Activated naive CD8-positive, alpha-beta T cell treated with anti-CD3 and anti-CD28 coated beads, Interleukin-2, amount 50 U/mL, for 24 hours (primary cell): Measurements from ENCODE around the gene NME7.

Source experiments
- ATAC-seq: fragments of 150-1000 bp; cut with Tn5 transposase; one replicate; pipeline ENCODE4 v1.10.0; 2021
- DNase-seq: peaks from one replicate; pipeline ENCODE4 v3.0.0; 2021
- H3K27ac Mint-ChIP-seq: one replicate; pipeline ENCODE4 v1.8.0; 2021; ENCODE audit warnings: mild to moderate bottlenecking, mixed read lengths
- H3K27me3 Mint-ChIP-seq: one replicate; pipeline ENCODE4 v1.8.0; 2021; ENCODE audit warnings: mixed read lengths
- H3K36me3 Mint-ChIP-seq: one replicate; pipeline ENCODE4 v1.8.0; 2021; ENCODE audit warnings: low read depth, mixed read lengths
- H3K4me1 Mint-ChIP-seq: one replicate; pipeline ENCODE4 v1.8.0; 2021; ENCODE audit warnings: mixed read lengths
- H3K4me3 Mint-ChIP-seq: one replicate; pipeline ENCODE4 v1.8.0; 2021; ENCODE audit warnings: mild to moderate bottlenecking, moderate library complexity, mixed read lengths
- H3K9me3 Mint-ChIP-seq: one replicate; pipeline ENCODE4 v1.8.0; 2021; ENCODE audit warnings: mixed read lengths

NME7 gene

DNA sequence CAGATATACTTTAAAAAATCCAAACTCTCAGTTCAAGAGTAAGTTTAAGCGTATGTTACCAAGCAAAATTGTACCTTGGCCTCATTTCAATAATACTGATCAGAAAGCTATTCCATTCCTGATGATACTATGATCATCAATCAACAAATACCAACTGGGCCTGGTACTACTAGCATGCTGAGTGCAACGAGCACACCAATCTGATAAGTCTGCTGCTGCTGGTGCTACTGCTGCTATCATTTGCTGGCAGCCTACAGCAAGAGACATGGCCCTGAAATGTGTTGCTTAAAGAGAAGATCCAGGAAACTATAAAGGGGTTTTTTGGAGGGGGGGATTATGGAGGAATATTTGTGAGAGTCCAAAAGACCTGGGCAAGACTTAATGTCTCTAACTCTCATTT lies 39.7 kb downstream of the NME7 start:
- no peak for DNase-seq
- H3K9me3 Mint-ChIP-seq = peaks cover 26% of the 10 kb centered on the region
- peaks cover 28% of the 10 kb centered on the region for H3K4me1 Mint-ChIP-seq
- no peak overlapping the region for H3K4me3 Mint-ChIP-seq
- ATAC-seq = no peak
- H3K27me3 Mint-ChIP-seq = no peaks in the 10 kb centered on the region
- H3K36me3 Mint-ChIP-seq = peaks cover 27% of the 10 kb centered on the region
- no peak overlapping the region for H3K27ac Mint-ChIP-seq

GRCh38 chr1:169326956-169327268 lies 40.7 kb downstream of the NME7 start:
- H3K4me1 Mint-ChIP-seq = peaks cover 28% of the 10 kb centered on the region
- H3K9me3 Mint-ChIP-seq = peaks cover 26% of the 10 kb centered on the region
- no peaks in the 10 kb centered on the region for H3K27me3 Mint-ChIP-seq
- ATAC-seq = peak; percentile 100
- peak overlapping the region; percentile 27 for H3K4me3 Mint-ChIP-seq
- DNase-seq = no peak
- H3K27ac Mint-ChIP-seq = peak overlapping the region; percentile 44
- H3K36me3 Mint-ChIP-seq = peaks cover 27% of the 10 kb centered on the region

- H3K4me1 Mint-ChIP-seq = peaks cover 28% of the 10 kb centered on the region
- DNase-seq (no peak), ATAC-seq (peak; percentile 55)
- peaks cover 27% of the 10 kb centered on the region for H3K36me3 Mint-ChIP-seq
- peak overlapping the region; percentile 27 for H3K4me3 Mint-ChIP-seq
- peak overlapping the region; percentile 44 for H3K27ac Mint-ChIP-seq
- H3K27me3 Mint-ChIP-seq = no peaks in the 10 kb centered on the region
- peaks cover 26% of the 10 kb centered on the region for H3K9me3 Mint-ChIP-seq
Observed at GRCh38 chr1:169326261-169326955, 41.2 kb downstream of the NME7 start.

DNA sequence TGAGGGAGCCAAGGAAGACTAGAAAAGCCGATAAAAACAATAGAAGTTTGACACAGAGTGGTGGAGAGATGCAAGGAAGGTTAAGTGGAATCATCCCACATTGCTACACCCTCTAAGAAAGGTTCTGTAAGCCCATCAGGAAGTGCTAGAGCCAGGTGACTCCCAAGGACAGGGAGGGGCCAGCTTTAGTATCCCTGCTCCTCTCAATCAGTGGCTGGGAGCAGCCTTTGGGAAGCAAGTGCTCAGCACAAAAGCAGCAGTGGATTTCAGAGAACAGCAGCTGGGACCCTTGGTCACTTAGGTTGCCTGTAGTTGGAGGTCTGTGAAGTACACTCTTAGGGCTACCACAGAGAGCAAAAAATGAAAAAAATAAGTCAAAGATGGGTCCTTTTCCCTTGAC lies 42.5 kb downstream of the NME7 start:
- ATAC-seq (no peak), DNase-seq (no peak)
- Mint-ChIP-seq H3K9me3 (peaks cover 15% of the 10 kb centered on the region), H3K4me1 (peaks cover 28% of the 10 kb centered on the region), H3K4me3 (no peak overlapping the region), H3K36me3 (peaks cover 18% of the 10 kb centered on the region), H3K27me3 (no peaks in the 10 kb centered on the region), H3K27ac (no peak overlapping the region)

GRCh38 chr1:169322138-169322537 lies 45.5 kb downstream of the NME7 start:
- peaks cover 12% of the 10 kb centered on the region for H3K4me1 Mint-ChIP-seq
- H3K27ac Mint-ChIP-seq = no peak overlapping the region
- ATAC-seq (no peak), DNase-seq (no peak)
- H3K36me3 Mint-ChIP-seq = peaks cover 5% of the 10 kb centered on the region
- no peak overlapping the region for H3K4me3 Mint-ChIP-seq
- no peaks in the 10 kb centered on the region for H3K27me3 Mint-ChIP-seq
- no peaks in the 10 kb centered on the region for H3K9me3 Mint-ChIP-seq

DNA sequence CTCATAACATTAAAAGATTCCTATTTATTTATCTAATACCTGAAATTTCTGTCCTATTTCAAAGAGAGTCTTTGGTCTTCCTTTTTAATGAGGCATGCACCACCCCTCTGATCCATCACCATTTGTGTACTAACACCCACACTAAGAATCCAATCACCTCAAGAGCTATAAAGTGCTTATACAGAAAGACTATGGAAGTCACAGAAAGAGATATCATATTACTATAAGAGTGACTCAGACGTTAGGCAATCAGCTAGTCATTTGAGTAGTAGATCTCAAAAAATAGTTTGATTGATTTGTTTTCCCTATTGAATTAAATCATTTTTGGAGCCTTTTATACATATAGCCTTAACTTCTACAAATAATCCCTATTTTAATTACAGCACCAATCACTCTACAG lies 46.1 kb downstream of the NME7 start:
- peaks cover 6% of the 10 kb centered on the region for H3K4me1 Mint-ChIP-seq
- no peaks in the 10 kb centered on the region for H3K9me3 Mint-ChIP-seq
- no peaks in the 10 kb centered on the region for H3K27me3 Mint-ChIP-seq
- ATAC-seq = no peak
- peaks cover 5% of the 10 kb centered on the region for H3K36me3 Mint-ChIP-seq
- H3K4me3 Mint-ChIP-seq = no peak overlapping the region
- no peak for DNase-seq
- H3K27ac Mint-ChIP-seq = no peak overlapping the region

- H3K36me3 Mint-ChIP-seq = peaks cover 5% of the 10 kb centered on the region
- H3K27ac Mint-ChIP-seq = no peak overlapping the region
- no peaks in the 10 kb centered on the region for H3K9me3 Mint-ChIP-seq
- H3K27me3 Mint-ChIP-seq = no peaks in the 10 kb centered on the region
- no peaks in the 10 kb centered on the region for H3K4me1 Mint-ChIP-seq
- no peak overlapping the region for H3K4me3 Mint-ChIP-seq
- DNase-seq = no peak
- ATAC-seq = no peak
Observed at GRCh38 chr1:169318536-169319244, 48.9 kb downstream of the NME7 start.

GRCh38 chr1:169316556-169316955 lies 51.0 kb downstream of the NME7 start:
- peaks cover 2% of the 10 kb centered on the region for H3K36me3 Mint-ChIP-seq
- no peaks in the 10 kb centered on the region for H3K27me3 Mint-ChIP-seq
- H3K4me3 Mint-ChIP-seq = no peak overlapping the region
- peaks cover 10% of the 10 kb centered on the region for H3K4me1 Mint-ChIP-seq
- no peak overlapping the region for H3K27ac Mint-ChIP-seq
- no peaks in the 10 kb centered on the region for H3K9me3 Mint-ChIP-seq
- ATAC-seq = no peak
- DNase-seq = no peak

DNA sequence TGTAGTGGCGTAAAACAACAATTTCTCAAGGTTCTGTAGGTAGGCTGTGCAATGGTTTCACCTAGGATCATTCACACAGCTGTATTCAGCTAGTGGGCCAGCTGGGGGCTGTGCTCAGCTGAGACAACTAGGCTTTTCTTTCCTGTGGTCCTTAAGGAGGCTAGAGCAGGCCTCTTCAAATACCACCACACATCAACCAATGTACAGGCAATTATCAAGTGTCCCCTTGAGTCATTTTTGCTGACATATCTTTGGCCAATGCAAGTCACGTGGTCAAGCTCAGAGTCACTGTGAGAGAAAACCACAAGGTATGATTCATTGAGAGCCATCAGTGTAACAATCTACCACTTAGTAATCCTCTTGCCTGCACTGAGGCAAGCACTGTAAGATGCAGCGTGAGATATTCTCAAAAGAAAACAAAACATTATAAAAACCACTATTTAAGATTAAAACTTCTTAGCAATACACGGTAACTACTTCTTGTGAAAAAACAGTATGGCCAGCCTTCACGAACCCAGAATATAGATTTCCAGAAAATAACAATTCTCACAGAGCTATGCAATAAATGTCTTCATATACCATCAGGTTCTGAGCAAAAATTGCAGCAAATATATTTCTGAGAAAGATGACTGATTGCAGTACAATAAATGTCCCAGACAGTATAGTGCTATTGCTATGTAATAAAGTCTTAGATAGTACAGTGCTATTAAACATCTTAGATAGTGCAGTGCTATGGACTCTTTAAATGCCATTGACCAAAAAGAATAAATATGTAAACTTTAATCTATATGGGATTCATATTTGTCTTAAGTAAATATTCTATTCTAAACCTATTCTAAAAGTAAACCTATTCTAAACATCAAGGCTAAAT lies 55.3 kb downstream of the NME7 start:
- peaks cover 17% of the 10 kb centered on the region for H3K4me1 Mint-ChIP-seq
- ATAC-seq (peak; percentile 97), DNase-seq (peak; percentile 35)
- peaks cover 6% of the 10 kb centered on the region for H3K36me3 Mint-ChIP-seq
- peak overlapping the region; percentile 10 for H3K27ac Mint-ChIP-seq
- H3K27me3 Mint-ChIP-seq = no peaks in the 10 kb centered on the region
- H3K4me3 Mint-ChIP-seq = no peak overlapping the region
- H3K9me3 Mint-ChIP-seq = no peaks in the 10 kb centered on the region

DNA sequence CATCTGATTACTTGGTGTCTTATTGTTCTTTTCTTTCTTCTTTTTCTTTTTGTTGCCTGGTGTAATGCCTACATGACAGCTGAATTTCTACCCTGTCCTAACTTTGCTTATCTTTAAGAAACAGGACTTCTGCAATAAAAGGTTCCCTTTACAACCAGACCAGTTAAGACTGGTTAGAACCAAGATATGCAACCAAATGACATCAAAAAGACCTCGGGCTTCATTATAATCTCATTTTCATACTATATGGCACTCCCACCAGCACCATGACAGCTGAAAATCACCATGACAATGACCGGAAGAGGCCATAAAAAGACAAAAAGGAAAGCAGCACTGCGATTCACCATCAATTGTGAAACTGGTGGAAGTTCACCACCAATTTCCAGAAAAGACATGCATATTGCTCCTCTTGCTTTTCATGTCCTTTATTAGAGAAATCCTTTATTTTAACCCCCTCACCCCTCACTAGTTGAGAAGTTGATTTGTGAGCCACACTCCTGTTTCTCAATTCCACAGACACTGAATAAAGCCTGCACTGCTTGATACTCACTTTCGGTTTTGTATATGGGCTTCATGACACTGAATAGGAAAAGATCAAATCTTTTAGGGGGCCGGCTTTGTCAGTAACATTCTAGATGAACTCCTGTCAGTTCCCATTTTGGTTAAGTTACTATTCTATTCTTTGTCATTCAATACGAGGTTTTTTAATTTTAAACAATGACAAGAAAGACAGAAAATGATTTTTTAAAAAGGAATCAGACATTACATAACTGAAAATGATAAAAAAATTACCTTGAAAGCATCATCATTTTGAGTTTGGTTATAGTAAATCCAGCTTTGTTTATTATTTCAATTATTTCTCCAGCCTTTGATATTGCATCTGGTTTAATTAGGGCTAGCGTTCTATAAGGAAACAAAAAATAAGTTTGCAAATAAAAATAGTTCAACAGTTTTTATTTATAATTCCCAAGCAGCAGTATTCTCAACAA lies 58.1 kb downstream of the NME7 start:
- peaks cover 17% of the 10 kb centered on the region for H3K4me1 Mint-ChIP-seq
- H3K27ac Mint-ChIP-seq = peak overlapping the region; percentile 23

DNA sequence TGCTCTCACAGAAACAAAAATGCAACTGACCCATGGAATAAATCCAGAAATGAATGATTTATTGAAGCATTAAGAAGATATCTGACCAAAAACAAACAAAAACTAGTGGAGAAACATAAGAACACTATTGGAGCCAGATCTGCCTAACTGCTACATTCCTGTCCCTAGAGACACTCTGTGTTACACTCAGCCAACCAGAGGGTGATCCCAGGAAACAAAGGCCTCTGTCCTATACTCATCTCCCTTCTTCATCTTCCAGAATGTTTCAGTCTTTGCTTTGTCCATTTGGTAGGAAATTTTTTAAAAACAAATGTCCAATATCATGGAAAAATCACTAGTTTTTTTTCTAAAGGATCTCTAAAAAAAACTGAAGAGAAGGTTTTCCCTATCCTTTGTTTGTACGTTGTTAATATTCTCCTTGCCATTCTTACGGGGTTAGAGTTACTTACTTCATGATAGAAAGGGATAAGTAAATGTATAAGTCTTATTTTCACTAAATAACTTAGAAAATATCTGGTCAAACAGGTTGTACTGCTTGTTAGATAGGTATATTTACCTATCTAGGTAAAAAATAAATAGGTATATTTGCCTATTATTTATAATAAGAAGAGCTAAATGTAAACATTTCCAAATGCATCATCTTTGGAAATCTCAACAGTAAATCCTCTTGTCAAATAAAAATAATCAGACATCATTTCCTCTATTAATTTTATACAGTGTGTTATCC lies 59.1 kb downstream of the NME7 start:
- ATAC-seq (no peak), DNase-seq (no peak)
- Mint-ChIP-seq H3K4me3 (no peak overlapping the region), H3K27ac (no peak overlapping the region), H3K9me3 (no peaks in the 10 kb centered on the region), H3K4me1 (peaks cover 17% of the 10 kb centered on the region), H3K36me3 (peaks cover 11% of the 10 kb centered on the region), H3K27me3 (no peaks in the 10 kb centered on the region)

More for the DNA sequence above, 58.1 kb downstream of the NME7 start:
- ATAC-seq (no peak), DNase-seq (no peak)
- Mint-ChIP-seq H3K27me3 (no peaks in the 10 kb centered on the region), H3K4me3 (peak overlapping the region; percentile 53), H3K36me3 (peaks cover 11% of the 10 kb centered on the region), H3K9me3 (no peaks in the 10 kb centered on the region)

DNA sequence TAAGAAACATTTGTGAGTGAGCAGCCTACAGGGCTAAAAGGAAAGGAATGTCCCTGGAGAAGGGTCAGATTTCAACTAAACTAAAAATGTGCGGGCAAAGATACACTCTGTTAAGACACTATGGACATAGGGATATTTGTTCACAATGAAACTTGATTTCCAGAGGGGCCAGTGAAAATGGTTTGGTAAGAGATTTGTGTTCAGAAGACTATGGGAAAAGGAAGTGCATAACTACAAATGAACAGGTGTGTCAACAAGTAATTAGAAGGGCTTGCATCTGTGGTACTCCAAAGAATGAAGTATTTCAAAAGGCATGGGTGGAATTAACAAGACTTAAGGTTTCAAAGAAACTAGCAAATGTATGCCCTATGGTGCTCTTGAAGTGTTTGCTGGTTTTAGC lies 60.4 kb downstream of the NME7 start:
- H3K4me3 Mint-ChIP-seq = no peak overlapping the region
- no peak overlapping the region for H3K27ac Mint-ChIP-seq
- no peaks in the 10 kb centered on the region for H3K27me3 Mint-ChIP-seq
- peaks cover 14% of the 10 kb centered on the region for H3K36me3 Mint-ChIP-seq
- no peaks in the 10 kb centered on the region for H3K9me3 Mint-ChIP-seq
- H3K4me1 Mint-ChIP-seq = peaks cover 13% of the 10 kb centered on the region
- no peak for ATAC-seq
- DNase-seq = no peak

DNA sequence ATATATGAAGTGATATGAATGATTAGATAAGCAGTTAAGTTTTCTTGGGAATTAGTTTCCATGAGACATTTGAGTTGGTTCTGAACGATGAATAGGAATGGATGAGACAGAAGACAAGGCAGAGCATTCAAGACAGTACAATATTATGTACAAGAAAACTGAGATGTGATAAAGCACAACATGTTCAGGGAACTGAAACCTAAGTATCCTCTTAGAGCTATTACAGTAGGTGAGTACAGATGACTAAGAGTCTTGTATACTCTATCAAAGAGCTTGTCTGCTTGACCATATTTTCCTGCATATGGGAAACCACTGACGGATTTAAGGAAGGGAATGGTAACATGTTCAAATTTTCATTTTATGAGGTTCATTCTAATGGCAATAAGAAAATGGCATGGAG lies 61.6 kb downstream of the NME7 start:
- ATAC-seq (no peak), DNase-seq (no peak)
- H3K27me3 Mint-ChIP-seq = no peaks in the 10 kb centered on the region
- no peaks in the 10 kb centered on the region for H3K9me3 Mint-ChIP-seq
- no peak overlapping the region for H3K27ac Mint-ChIP-seq
- H3K4me1 Mint-ChIP-seq = peaks cover 7% of the 10 kb centered on the region
- peaks cover 17% of the 10 kb centered on the region for H3K36me3 Mint-ChIP-seq
- no peak overlapping the region for H3K4me3 Mint-ChIP-seq
